Epithelial cell of proximal tubule (primary cell): ENCODE data around the gene CD38. TPM values are rescaled to one million over a fixed set of nuclear protein-coding genes. Genes with fewer than 3 reads are reported as not detected.
"Not testable (repeated sequence)": the region's sequence is repeated elsewhere in the genome, so short reads cannot be mapped to it uniquely, and the experiment has no call there.

ENCODE experiments used
- DNase-seq: peaks from one replicate; pipeline ENCODE4 v3.0.0-alpha.2; 2011; ENCODE audit warnings: low read depth
- H3K4me3 ChIP-seq: 2 replicates; pipeline ENCODE4 v1.5.1; 2011; ENCODE audit warnings: low read depth, mild to moderate bottlenecking, low read length
- CTCF ChIP-seq: conservative IDR thresholded peaks from 2 replicates; pipeline ENCODE4 v1.5.1; 2012; ENCODE audit warnings: low read depth, mild to moderate bottlenecking, low read length
- total RNA-seq: library from RNA; depleted of rRNA; stranded (reverse); fragments of >200 nt; gene quantifications from 2 replicates; pipeline ENCODE4 v1.2.3, GENCODE V29; 2015

Gene CD38
- total RNA-seq, 1 donor from 2014 or later = not detected

- H3K4me3 ChIP-seq = no peak overlapping the region
- no peak for DNase-seq
- no peak for TF ChIP-seq CTCF
These were observed 33.7 kb downstream of the CD38 start for GRCh38 chr4:15811703-15812337.

- DNase-seq = no peak
- TF ChIP-seq CTCF = no peak
- no peak overlapping the region for H3K4me3 ChIP-seq
These were observed 54.7 kb downstream of the CD38 start for GRCh38 chr4:15832523-15833451.

GRCh38 chr4:15833801-15834200, 55.7 kb downstream of the CD38 start:
- no peak for DNase-seq
- no peak for TF ChIP-seq CTCF

GRCh38 chr4:15836362-15836761, 58.2 kb downstream of the CD38 start:
- DNase-seq = peak; percentile 86
- TF ChIP-seq CTCF = no peak
- H3K4me3 ChIP-seq = no peak overlapping the region

More at GRCh38 chr4:15833801-15834200, 55.7 kb downstream of the CD38 start:
- no peak overlapping the region for H3K4me3 ChIP-seq

- no peak for TF ChIP-seq CTCF
- peak; percentile 41 for DNase-seq
- H3K4me3 ChIP-seq = no peak overlapping the region
These were observed 59.5 kb downstream of the CD38 start for GRCh38 chr4:15837591-15837990.

- DNase-seq = not testable (repeated sequence)
These were observed 63.1 kb downstream of the CD38 start for GRCh38 chr4:15841194-15841730.

GRCh38 chr4:15847746-15848145, 69.6 kb downstream of the CD38 start:
- TF ChIP-seq CTCF = no peak
- no peak for DNase-seq

More at GRCh38 chr4:15841194-15841730, 63.1 kb downstream of the CD38 start:
- H3K4me3 ChIP-seq = not testable (repeated sequence)

More at GRCh38 chr4:15847746-15848145, 69.6 kb downstream of the CD38 start:
- no peak overlapping the region for H3K4me3 ChIP-seq
